PFSK-1 (cell line): Measurements from ENCODE around the gene COMT.

ENCODE experiments used
- FOXP2 ChIP-seq: optimal IDR thresholded peaks from 2 replicates; pipeline ENCODE3; 2011; ENCODE audit warnings: borderline replicate concordance, control low read depth, inconsistent platforms; ENCODE audit not compliant: insufficient read depth; ENCODE audit errors: extremely low read length, extremely low read depth
- POLR2AphosphoS5 ChIP-seq: IDR thresholded peaks from 2 replicates; pipeline ENCODE4 v1.6.1; 2012; ENCODE audit warnings: low read depth, mild to moderate bottlenecking, control low read depth, low read length, moderate library complexity
- SIN3A ChIP-seq: IDR thresholded peaks from 2 replicates; pipeline ENCODE4 v1.6.1; 2012; ENCODE audit warnings: mild to moderate bottlenecking, low read length, moderate library complexity, borderline replicate concordance; ENCODE audit not compliant: insufficient read depth
- TAF1 ChIP-seq: IDR thresholded peaks from 2 replicates; pipeline ENCODE4 v1.6.1; 2012; ENCODE audit warnings: low read length, control low read depth, borderline replicate concordance; ENCODE audit not compliant: insufficient read depth
- TF ChIP-seq, protein P1 (sequence below), 2 experiments: IDR thresholded peaks; 2 replicates each; pipeline versions ENCODE4 v1.6.1 to v1.8.0; 2011 to 2012; ENCODE audit warnings: low read depth in 2 of 2, low read length in 2 of 2, control low read depth in 1 of 2, inconsistent platforms in 1 of 2, mild to moderate bottlenecking in 1 of 2, moderate library complexity in 1 of 2; ENCODE audit not compliant: insufficient read depth in 1 of 2

The COMT gene

GRCh38 chr22:19896665-19897355 lies 44.8 kb upstream of the COMT start:
- no peak for TF ChIP-seq POLR2AphosphoS5
- TF ChIP-seq FOXP2 = no peak
- no peak for TF ChIP-seq SIN3A
- TF ChIP-seq, protein P1, sequence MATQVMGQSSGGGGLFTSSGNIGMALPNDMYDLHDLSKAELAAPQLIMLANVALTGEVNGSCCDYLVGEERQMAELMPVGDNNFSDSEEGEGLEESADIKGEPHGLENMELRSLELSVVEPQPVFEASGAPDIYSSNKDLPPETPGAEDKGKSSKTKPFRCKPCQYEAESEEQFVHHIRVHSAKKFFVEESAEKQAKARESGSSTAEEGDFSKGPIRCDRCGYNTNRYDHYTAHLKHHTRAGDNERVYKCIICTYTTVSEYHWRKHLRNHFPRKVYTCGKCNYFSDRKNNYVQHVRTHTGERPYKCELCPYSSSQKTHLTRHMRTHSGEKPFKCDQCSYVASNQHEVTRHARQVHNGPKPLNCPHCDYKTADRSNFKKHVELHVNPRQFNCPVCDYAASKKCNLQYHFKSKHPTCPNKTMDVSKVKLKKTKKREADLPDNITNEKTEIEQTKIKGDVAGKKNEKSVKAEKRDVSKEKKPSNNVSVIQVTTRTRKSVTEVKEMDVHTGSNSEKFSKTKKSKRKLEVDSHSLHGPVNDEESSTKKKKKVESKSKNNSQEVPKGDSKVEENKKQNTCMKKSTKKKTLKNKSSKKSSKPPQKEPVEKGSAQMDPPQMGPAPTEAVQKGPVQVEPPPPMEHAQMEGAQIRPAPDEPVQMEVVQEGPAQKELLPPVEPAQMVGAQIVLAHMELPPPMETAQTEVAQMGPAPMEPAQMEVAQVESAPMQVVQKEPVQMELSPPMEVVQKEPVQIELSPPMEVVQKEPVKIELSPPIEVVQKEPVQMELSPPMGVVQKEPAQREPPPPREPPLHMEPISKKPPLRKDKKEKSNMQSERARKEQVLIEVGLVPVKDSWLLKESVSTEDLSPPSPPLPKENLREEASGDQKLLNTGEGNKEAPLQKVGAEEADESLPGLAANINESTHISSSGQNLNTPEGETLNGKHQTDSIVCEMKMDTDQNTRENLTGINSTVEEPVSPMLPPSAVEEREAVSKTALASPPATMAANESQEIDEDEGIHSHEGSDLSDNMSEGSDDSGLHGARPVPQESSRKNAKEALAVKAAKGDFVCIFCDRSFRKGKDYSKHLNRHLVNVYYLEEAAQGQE (IDR thresholded peaks at IDR 0.05; ENCODE audit: insufficient read depth in 1 of 2, low read depth in 2 of 2, low read length in 2 of 2) = no peak

DNA sequence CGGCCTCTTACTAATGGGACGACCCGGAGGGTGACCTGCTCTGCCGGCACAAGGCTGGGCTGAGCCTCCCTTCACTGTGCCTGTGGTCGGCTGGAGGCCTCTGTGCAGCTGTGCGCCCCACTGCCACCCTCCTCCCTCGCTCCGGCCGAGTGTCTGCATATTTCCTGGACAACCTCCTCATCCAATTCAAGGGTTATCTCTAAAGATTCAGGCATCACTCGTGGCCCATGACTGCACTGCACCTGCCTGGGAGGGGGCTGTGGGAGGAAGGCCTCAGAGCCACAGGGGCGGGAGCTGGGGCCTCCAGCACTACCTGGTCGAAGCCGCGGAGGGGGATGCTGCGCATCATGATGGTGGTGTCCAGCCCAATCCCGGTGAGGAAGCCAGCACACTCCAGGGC lies 43.8 kb upstream of the COMT start:
- TF ChIP-seq, protein P1 (IDR thresholded peaks at IDR 0.05; ENCODE audit: insufficient read depth in 1 of 2, low read depth in 2 of 2, low read length in 2 of 2) = no peak
- TF ChIP-seq FOXP2 (no peak), SIN3A (no peak), TAF1 (no peak), POLR2AphosphoS5 (no peak)

- TF ChIP-seq SIN3A (no peak), POLR2AphosphoS5 (no peak), FOXP2 (no peak), TAF1 (no peak)
- TF ChIP-seq, protein P1 (IDR thresholded peaks at IDR 0.05; ENCODE audit: insufficient read depth in 1 of 2, low read depth in 2 of 2, low read length in 2 of 2) = no peak
Measured at GRCh38 chr22:19898145-19898544, 43.4 kb upstream of the COMT start.

- TF ChIP-seq FOXP2 (no peak), POLR2AphosphoS5 (no peak), SIN3A (no peak)
- TF ChIP-seq, protein P1 (IDR thresholded peaks at IDR 0.05; ENCODE audit: insufficient read depth in 1 of 2, low read depth in 2 of 2, low read length in 2 of 2) = no peak
Measured at GRCh38 chr22:19898831-19899567, 42.6 kb upstream of the COMT start.
